CD4-positive, alpha-beta T cell treated with Interferon gamma for 1 hour (primary cell): ENCODE results near the gene GUCD1.

Experiments used
- DNase-seq: peaks from one replicate; pipeline ENCODE4 v3.0.0-alpha.2; 2020

The GUCD1 gene

DNA sequence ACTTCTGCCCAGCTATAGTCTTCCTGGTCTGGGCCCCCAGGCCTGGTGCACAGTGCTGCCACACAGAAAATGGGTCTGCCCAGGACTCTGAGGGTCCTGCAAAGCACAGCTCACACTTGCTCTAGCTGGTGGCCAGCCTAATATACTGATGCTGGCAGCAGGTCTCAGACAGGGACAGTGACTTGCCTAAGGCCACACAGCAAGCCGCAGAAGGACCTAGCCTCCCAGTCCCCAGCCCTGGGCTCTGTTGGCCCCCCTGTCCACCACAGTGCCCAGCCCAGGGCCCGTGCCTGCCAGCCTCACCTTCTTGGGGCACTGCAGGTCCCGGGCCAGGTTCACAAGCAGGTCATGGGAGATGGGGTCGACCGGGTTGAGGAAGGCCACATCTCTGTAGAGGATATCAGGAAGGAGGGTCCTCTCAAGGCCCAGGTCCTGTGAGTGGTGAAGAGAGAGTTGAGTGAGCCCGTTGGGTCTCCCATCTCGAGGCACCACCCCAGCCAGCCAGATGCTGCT lies 34.6 kb upstream of the GUCD1 start:
- DNase-seq = no peak

DNA sequence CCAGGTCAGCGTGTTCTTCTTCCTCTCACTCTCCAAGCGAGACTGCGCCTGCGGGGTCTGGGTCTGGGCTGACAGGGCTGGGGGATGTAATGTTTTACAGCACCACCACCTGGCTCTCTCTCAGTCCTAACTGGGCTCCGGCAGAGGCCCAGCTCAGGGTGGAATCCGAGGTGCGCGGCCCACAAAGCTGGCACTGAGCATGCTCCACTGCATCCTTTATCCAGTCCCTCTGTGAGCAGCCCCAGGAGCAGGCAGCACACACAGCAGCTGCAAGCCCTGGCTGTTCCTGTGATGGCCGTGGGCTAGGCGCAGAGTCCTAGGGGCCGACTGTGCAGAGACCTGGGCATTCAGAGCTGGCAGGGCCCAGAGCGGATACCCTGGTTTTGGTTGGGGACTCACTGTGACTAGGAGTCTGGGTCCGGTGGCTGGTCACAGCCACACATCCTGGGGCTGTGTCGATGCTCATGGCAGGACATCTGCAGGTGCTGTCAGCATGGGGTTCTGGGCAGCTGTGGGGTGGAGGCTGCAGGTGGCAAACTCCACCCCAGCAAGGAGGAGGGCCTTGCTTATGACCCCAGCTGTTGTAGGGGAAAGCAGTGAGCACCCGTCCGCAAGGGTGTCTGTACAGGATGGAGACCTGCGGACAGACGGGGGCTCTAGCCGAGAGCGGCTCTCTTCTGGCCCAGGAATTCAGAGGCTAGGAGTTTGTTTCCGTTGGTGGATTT lies 34.0 kb upstream of the GUCD1 start:
- no peak for DNase-seq

DNA sequence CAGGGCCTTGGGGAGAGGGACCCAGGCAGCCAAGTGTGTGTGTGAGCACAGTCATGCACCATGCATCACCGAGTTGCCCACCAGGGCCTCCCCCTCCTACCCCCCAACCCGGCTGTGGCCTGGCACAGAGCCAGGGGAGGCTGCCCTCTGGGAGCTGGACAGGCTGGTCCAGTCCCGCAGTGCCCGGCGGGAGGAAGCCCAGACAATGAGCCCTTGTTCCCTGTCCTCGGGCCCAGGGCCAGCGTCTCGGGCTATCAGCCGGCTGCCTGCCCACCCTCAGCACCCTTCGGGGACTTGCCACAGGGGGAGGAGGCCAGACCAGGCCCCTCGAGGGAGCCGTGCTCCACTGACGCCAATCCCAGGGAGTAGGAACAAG lies 33.4 kb upstream of the GUCD1 start:
- DNase-seq = no peak

DNA sequence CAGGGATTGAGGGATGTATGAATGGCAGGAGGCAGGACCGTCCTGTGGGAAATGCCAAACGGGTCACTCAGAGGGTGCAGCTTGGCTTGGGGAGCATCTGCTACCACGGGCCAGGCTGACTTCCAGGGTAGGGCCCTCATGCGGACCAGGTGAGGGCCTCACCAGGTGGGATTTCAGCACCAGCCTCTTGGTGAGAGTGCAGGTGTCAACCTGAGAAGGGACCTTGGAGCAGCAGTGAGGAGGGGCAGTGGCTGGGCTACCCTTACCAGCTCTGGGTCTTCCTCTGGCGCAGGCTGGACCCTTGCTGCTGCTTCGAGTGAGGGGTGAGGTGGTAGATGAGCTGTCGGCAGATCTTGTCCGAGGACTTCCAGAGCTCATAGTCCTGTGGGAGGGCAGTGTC lies 33.0 kb upstream of the GUCD1 start:
- DNase-seq = no peak

DNA sequence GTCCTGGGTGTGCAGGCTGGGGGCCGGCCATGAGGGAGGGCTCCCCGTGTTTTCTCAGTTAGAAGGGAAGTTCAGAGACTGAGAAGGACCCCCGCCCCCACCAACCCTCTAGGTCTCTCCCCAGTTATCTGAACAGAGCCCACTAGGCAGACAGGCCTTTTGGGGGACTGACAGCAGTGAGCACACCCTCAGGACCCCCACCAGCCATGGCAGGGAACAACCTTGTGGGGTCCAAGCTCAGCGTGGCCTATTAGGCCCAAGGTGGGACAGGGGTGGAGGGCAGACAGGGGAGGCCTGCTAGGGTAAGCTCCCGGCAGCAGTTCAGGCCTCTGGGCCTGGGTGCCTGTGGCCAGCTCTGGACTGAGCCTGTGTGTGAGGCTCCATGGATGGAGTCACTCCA lies 32.3 kb upstream of the GUCD1 start:
- DNase-seq = no peak

DNA sequence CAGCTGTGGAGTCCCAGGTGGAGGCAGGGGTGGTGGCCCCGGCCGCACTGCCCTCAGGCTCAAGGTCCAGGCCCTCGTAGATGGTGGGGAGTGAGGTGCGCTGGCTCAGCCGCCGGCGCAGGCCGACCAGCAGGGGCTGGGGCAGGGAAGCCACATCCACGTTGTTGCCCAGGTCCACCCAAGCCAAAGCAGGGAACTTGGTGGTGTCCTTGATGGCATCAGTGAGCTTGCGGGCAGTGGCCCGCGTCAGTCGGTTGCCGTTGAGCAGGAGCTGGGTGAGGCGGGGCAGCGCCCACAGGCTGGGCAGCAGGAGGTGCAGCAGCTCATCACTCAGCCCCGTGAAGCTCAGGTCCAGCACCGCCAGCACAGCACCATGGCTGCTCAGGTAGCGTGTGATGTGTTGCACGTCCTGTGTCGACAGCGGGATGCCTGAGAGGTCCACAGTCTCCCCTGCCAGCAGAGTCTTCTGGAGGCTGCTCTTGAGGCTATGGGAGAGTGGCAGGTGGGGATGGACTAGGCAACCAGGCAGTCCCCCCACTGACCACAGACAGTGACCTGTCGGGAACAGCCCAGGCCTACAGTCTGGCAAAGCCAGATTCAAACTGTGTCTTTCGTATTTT lies 31.1 kb upstream of the GUCD1 start:
- no peak for DNase-seq

DNA sequence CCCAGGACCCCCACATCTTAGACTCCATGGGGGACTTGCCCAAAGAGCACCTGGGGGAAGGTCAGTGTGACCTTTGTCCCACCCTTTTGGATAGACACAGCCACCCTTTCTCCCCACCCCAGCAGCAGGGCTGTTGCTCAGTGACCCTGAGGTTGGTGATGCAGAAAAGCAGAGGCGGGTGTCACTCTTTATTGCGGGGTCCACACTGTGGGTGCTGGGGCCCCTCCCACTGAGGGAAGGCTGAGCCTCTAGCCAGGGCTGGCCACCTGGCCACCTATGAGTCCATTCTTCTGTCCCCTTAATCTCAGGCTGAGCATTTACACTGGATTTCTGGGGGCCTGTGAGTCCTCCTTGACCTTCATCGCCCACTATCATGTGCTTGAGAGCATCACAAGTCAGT lies 30.5 kb upstream of the GUCD1 start:
- DNase-seq = no peak

DNA sequence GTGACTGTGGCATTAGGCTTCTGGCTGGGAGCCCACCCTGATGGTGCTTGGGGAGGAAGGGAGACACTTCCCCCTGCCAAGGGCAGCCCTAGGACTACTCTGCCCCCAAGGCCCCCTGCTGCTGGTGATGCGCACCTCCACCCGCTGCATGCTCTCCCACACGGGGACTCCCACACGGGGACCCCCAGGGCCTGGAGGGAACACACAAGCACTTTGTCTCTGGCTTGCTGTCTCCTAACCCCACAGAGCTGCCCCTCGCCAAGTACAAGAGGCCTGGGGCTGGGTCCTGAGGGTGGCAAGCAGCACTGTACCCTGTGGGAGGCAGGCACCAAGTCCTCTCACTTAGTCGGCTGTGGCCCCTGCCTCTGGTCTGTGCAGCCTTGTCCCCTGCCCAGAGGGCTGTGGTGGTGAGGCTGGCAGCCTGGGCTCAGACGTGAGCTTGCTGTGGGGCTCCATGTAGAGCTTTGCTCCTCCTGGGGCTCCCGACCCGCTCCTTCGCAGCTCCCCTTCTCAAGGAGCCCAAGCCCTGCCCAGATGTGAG lies 30.0 kb upstream of the GUCD1 start:
- no peak for DNase-seq

DNA sequence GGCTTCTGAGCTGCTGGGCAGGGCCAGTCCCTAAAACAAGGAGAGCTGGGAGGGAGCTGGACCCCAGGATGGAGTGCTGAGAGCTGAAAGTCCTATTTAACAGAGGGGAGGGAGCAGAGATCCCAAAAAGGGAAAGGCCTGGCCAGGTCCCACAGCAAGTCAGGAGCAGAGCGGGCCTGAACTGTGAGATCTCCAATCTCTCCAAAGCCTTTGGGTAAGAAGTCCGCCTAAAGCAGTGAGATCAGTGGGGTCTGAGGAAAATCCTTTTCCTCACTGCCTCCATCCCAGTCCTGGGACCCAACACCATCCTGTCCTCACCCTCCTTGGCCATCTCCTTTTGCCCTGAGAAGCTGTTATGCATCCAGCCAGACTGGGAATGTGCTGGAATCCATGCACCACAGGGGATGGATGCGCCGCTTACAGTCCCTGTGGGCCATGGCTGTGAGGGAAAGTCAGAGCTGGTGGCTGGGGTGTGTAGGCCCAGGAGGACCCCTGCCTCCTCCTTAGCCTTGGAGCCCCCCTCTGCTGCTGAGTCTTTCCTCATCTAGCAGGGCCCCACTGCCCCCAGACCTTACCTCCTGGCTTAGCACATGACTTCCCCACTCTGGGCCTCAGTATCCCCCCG lies 29.3 kb upstream of the GUCD1 start:
- no peak for DNase-seq

DNA sequence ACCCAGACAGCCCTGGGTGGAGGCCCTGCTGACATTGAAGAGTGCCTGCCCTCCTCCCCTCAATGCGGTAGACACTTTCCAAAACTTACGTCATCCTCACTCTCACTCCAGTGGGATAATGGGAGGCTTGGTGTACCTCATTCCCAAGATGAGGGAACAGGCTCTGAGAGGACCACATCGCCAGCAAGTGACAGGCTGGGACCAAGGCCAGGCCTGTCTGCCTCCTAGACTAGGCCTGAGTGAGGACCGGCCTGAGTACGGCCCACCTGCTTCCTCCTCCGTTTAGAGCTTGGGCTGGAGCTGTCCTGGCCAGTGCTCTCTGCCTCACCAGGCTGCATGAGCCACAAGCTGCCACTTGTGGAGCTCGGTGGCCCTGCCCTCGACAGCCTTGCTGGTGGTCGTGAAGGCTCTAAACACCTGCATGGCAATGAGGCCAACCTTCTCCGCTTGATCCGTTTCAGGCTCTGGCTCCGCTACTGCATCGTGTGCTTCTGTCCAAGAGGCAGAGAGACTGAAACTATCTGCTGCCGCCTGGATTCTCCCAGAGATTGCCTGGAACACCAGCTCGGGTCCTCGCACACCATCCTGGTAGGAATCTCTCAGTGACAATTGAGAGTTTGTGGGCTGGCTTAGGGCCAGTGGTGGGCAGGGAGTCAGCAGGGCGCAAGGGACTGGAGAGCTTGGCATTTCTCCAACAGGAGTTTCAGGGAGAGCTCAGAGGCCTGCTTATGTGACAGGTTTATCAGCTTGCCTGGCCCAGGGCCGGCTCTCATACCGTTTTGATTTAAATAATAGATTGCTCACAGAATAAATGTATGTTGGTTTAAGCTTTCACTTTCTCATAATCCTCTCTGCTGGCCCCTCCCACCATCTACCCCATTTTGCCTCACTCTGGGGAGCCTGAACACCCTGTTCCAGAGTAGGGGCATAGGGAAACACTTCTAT lies 28.6 kb upstream of the GUCD1 start:
- no peak for DNase-seq

DNA sequence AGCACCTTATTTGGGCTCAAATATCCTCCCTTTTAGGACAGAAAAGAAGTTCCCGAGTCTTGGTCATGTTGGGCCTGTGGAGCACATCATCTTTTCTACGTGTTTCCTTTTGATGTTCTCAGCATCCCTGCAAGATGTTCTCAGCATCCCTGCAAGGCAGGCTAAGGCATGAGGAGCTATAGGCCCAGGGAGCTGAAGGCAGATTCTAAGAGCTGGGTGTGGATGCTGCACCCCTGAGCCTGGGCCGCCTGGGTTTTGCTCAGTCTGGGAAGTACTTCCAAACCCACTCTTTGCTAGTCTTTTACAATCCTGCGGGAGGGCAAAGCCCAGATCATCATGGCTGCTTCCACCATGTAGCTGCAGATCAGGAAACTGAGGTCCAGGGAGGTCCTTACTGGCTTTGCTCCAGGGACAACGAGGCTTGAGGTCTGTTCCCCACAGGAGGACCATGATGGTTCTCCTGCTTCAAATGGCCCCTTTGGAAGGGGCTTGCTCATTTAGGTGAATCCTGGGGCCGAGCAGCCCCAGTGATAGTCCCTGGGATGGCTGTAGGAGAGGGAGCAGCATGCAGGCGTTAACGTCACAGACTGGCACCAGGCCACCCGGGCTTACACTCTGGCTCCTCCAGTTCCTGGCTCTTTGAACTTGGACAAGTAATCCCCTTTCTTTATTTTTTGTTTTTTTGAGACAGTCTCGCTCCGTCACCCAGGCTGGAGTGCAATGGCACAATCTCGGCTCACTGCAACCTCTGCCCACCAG lies 27.3 kb upstream of the GUCD1 start:
- DNase-seq = no peak

DNA sequence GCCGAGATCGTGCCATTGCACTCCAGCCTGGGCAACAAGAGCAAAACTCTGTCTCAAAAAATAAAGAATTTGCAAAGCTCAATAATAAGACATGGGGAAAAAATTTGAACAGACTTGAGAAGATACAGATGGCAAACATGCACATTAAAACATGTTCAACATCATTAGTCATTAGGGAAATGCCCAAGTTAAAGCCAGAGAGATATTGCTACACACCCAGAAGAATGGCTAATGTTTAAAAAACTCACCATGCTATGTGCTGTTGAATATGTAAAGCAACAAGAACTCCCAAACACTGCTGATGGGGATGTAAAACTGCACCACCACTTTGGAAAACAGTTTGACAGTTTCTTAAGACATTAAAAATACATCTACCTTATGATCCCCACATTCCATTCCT lies 25.3 kb upstream of the GUCD1 start:
- no peak for DNase-seq

DNA sequence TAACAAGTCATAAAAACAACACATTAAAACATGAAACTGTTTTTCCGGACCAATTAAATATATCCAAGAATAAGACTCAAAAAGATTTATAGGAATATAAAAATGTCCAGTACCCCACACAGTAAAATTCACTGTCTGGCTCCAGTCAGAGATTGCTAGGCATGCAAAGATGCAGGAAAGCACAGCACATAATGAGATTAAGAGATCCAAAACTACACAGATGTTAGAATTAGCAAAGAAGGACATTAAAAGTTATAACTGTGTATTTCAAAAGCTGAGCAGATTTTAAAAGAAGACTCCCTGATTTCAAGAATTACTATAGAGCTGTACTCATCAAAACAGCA lies 24.3 kb upstream of the GUCD1 start:
- DNase-seq = no peak

DNA sequence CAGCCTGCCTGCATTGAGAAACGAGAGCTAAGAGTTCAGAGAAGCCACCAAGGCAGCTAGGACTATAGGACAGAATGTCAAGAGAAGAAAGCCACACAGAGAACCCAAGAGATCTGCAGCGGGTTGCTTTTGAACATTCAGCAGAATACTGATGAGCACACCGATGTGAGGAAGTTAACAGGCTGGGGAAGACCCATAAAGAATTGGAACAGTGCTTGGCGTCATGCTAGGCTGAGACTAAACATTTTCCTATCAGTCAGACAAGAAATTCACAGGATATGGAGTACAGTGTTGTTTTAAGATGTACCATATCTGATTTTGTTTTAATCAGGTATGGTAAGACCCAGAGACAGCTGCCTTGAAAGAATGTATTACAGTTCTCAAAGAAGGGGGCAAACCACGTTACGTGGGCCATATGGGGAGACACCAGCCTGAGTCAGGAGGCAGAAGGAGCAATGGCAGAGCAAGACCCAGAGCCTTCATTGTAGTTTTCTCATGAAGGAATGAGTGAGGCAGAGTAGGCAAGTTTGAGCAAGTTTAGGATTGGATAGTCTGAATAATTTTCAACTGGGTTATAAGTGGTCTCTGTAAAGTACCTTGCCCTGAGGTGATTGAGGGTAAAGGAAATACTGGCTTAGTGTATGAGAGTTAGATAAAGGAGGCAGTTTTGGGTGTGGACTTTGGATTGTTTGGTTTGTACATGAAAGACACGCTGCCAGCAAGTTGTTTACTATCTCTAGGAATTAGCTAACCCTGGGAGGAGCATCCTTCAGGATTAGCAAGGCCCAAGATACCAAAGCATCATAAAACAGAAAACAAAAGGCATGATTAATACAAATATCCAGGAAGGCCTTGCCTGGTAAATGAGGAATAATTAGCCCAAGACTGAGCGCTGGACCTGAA lies 23.7 kb upstream of the GUCD1 start:
- no peak for DNase-seq

DNA sequence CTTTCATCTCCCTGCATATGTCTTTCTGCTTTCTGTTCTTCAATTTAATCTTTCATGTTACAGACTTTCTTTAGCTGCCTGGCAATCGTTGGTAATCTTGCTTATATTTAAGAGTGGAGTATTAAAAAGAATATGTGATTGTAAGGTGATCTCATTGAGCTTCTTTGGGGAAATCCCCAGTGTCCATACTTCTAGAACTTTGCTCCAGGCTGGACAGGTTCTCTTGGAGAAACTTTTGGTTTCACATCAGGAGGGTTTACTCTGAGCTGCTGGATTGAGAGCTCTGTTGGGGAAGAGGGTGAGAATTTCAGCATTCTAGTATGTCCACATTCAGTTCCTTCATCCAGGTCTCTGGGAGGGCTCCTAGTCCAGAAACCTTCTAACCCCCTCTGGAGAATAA lies 21.8 kb upstream of the GUCD1 start:
- DNase-seq = no peak

DNA sequence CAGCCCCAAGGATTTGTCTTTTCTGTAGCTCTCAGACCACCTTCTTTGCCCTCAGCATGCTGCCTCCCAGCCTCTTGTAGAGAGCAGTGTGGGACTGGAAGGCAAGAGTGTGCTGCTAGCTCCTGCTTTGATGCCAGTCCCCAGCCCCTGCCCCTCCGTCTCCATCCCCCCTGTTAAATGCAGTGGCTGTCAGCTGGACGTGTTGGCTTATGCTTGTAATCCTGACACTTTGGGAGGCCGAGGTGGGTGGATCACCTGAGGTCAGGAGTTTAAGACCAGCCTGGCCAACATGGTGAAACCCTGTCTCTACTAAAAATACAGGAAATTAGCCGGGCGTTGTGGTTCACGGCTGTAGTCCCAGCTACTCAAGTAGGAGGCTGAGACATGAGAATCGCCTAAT lies 16.3 kb upstream of the GUCD1 start:
- DNase-seq = no peak

DNA sequence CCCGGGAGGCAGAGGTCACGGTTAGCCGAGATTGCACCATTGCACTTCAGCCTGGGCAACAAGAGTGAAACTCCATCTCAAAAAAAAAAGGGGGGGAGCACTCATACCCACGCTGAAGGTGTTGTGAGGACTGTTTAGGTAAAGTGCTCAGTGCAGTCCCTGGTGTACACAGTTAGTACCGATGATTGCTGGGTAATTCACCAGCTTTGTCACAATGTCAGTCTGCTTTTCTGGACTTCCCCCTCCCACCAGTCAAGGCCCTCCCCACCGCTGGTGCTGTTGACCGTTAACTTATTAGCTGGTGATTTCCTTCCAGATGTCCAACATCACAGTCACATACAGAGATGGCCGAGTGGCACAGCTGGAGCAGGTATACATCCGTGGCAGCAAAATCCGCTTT lies 12.7 kb upstream of the GUCD1 start:
- DNase-seq = no peak

DNA sequence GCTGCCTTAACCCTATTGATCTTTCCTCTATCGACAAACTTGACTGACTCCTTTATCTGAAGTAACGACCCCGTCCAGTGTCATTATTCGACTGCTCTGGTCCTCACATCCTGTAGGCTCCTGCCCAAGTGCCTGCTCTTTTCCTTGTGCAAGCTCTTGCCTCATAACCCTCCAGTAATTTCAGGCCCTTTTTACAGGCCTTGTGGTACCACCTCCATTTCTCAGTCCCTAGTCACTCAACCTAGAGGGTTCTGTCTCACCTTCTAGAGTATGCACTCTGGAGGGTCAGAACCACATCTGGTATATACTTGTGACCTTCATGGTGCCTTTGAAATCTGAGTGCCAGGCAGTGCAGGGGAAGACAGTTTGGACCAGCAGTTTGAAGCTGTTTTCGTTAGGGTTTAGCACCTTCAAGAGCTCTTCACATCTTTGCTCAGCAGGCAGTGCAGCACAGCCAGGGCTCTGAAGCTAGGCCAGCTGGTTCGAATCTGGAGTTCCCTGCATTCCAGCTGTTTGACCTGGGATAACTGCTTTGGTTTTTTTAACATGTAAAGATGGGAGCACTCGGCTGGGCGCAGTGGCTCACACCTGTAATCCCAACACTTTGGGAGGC lies 12.1 kb upstream of the GUCD1 start:
- no peak for DNase-seq

DNA sequence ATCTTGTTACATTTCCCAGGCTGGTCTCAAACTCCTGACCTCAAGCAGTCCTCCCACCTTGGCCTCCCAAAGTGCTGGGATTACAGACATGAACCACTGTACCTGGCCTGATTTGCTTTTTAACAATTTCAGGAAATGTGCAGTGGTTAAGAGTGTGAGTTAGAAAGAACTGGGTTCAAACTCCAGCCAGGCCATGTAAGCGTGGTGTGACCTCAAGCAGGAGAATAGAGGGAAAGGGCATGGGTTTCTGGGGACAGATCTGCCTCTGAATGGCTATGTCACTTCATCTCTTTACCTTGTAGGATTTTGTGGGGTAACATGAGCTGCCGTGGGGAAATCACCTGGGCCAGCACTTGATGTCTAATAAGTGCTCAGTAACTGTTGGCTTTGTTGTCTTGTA lies 10.1 kb upstream of the GUCD1 start:
- DNase-seq = no peak

DNA sequence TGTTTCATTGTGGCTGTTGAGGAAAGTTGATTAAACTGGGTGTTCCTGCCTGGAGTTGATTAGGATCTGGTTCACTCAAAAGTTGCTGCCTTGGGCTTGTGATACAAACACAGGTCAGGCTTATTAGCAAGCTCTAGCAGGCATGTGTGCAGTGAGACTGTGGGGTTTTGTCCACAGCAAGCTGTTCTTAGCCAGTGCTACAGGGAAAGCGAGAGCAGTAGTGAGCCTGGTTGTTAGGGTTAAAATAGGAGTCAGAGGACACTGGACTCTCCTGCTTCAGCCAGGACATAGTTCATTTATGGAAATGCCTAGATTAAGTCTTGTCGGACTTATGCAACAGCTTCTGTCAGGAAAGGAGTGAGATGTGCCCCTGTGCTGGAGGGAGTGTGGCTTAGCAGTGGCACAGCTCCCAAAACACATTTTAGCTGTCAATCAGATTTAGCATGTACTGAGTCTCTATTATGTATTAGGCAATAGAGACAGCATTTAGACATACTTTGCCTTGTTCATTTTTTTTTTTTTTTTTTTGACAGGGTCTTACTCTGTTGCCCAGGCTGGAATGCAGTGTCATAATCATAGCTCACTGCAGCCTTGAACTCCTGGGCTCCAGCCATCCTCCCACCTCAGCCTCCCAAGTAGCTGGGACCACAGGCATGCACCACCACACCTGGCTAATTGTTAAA lies 9.6 kb upstream of the GUCD1 start:
- DNase-seq = no peak
